GM12801 (cell line): ENCODE measurements around the gene UBXN4.

Experiments used
- TF ChIP-seq, protein P1 (sequence below): IDR thresholded peaks from one replicate; pipeline ENCODE4 v1.5.1; 2011; ENCODE audit warnings: control low read depth; ENCODE audit not compliant: insufficient read length; ENCODE audit errors: extremely low read depth

UBXN4 gene

DNA sequence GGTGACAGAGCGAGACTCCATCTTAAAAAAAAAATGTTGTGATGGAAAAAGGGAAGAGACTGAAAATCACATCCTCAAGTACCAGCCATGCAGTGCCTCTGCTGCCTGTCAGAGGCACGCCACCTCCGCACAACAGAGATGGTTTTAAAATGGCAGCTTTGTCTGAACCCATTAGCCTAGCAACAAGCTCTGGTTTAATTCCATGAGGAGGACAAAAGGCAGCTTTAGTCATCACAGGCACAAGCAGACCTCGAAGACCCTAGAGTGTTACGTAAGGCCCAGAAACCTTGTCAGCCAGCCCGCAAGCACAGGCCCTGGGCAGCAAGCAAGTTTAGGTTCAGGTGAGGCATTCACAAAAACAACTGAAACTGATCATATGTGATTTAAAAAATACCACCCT is 84.9 kb downstream of the UBXN4 start:
- TF ChIP-seq, protein P1, sequence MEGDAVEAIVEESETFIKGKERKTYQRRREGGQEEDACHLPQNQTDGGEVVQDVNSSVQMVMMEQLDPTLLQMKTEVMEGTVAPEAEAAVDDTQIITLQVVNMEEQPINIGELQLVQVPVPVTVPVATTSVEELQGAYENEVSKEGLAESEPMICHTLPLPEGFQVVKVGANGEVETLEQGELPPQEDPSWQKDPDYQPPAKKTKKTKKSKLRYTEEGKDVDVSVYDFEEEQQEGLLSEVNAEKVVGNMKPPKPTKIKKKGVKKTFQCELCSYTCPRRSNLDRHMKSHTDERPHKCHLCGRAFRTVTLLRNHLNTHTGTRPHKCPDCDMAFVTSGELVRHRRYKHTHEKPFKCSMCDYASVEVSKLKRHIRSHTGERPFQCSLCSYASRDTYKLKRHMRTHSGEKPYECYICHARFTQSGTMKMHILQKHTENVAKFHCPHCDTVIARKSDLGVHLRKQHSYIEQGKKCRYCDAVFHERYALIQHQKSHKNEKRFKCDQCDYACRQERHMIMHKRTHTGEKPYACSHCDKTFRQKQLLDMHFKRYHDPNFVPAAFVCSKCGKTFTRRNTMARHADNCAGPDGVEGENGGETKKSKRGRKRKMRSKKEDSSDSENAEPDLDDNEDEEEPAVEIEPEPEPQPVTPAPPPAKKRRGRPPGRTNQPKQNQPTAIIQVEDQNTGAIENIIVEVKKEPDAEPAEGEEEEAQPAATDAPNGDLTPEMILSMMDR, result no peak

DNA sequence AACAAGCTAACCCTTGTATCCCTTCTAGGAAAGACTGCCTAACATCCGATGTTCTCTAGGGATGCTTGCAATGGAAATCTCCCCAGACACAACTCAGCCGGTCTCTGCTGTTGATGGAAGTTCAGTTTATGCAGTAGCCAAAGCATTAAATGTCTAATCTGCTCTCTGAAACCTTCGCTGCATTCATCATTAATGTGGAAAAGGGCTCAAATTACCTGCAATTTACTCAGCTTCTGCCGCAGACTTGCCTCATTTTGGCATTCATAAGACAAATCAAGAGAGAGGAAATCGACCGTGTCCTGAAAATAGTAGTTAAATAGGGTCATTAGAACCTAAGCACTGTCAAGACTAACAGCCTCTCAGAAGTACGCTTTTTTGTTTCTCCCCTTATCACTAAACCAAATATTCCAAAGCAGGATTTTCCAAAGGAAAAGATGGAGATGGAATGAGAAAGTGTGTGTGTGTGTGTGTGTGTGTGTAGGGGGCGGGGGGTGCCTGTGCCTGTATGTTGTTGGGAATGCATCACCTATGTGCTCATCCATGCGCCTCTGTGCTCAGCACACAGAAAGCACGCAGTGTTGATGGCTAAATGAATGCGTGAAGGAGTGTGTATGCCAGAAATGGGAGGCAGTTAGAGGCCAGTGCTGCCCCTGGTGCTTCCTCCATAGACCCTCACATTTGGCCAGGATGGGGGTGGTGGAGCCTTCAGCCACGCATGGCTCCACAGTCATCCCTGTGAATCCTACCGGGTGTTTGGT is 87.9 kb downstream of the UBXN4 start:
- TF ChIP-seq, protein P1, result no peak

DNA sequence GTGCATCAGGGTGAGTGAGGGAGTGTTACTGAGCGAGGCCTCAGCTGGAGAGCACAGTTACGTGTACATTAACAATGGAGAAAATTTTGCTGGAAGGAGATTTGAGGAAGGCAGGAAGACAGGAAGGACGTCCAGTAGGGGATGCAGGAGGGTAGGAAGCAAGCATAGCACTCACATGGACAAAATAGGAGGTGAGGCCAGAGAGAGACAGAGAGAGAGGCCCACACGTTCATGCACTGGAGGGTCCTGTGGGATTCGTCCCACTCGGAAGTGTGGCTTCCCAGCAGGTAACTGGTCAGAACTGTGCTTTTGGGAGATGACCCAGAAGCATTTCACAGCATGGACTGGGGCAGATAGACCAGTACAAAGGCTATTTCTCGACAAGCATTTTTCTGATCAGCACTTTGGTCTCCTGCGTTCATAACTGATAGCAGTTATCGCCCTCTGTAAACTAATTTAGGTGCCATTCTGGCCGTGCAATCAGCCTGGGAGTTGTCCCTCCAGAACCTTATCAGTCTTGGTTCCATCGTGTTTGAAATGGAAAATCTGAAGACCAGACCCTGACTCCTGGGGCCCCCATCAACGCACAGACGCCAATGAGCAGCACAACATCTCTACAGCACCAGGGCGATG is 89.6 kb downstream of the UBXN4 start:
- TF ChIP-seq, protein P1, result no peak

DNA sequence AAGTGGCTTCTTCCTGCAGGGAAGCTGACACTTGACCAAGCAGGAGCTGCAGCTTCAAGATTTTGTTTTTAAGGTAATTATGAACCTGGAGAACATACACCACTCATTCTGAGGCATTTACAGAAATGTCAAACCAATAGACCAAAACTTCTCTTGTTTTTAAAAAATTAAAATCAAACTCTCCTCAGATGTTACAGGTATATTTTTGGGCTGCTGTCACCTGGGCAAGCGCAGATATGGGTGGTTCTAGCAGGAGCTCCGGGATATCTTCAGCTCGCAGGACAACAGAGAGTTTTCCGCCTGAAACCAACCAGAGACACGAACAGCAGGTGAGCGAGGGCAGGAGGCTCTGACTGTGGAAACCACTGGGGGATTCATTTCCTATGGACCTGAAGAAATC is 91.2 kb downstream of the UBXN4 start:
- TF ChIP-seq, protein P1, result no peak
